H54 (cell line): Measurements from ENCODE around the gene PARP6.

ENCODE experiments used
- DNase-seq: peaks from one replicate; pipeline ENCODE4 v3.0.0; 2011; ENCODE audit warnings: low spot score, mixed read lengths; ENCODE audit not compliant: insufficient read length
- FAIRE-seq: peaks from 3 replicates; lab custom pipeline; 2011; peaks lifted over from hg19 to GRCh38; lab: Jason Lieb, UNC
- POLR2A ChIP-seq: IDR thresholded peaks from 2 replicates; pipeline ENCODE4 v1.6.1; 2011; ENCODE audit warnings: low read depth, mild to moderate bottlenecking, low read length

Gene PARP6

DNA sequence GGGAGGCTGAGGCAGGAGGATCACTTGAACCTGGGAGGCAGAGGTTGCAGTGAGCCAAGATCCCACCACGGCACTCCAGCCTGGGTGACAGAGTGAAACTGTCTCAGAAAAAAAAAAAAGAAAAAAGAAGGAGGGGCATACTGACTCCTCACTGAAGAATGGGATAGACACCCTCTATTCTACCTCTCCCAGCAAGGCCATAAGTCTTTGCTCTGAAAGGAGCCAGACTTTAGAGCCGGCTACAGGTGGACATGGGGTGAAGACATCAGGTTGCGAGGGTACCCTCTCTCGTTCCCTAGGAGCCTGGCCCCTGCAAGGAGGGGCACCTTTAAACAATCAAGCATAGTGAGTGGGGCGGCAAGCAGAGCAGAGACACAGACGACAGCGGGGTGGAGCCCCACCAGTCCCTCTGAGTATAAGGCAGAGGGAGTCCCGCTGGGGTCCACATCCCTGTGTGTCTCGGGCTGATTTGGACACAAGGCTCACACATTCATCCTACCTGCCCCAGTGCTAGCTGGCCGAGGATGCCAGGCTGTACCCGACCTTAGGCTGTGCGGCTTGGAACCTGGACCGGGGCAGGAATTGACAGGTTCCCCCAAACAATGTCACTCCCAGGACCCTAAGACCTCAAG is 75.8 kb downstream of the PARP6 start:
- DNase-seq (no peak), FAIRE-seq (no peak)
- no peak for TF ChIP-seq POLR2A

DNA sequence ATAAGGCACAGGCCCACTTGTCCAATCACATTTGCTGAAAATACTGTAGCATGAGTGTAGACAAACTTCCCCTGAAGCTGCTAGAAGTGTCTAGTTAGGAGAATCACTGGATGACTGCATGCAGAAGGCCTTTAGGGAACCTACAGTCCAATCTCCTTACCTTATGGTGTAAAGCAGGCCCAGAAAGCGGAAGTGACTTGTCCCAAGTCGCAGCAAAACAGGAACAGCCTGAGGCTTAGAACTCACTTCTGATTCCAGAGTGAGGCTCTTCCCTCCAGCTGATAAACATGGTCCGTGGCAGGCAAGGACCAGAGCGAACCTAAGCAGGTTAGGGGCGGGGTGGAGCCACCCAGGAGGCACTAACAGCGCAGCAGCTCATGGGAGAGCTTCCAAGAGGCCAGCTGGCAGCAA is 77.2 kb downstream of the PARP6 start:
- no peak for FAIRE-seq
- DNase-seq, result no peak
- TF ChIP-seq POLR2A, result no peak

DNA sequence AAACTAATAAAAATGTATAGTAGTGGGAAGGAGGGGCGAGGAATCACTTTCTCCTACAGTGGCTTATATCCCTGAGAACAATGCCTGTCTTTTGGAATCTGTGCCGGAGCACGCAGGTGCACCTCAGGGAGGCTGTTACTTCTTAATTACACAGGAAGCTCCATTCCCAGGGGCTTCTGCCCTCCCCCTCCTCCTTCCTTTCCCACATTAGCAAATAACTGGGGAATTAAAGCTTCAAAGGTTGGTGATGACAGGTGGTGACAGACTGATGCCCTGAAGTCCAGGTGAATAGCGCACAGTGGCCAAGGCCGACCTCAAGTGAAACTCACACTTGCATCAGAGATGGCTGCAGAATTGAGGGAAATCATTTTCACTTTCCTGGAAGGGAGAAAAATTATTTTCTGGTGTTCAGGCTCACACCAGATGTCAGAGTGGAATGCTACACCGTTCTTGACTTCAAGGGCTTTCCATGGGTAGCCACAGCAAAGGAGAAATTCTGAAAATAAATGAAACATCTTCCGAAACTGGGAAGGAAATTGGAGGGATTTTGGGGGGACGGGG is 78.4 kb downstream of the PARP6 start:
- TF ChIP-seq POLR2A, result no peak
- FAIRE-seq (no peak), DNase-seq (no peak)

DNA sequence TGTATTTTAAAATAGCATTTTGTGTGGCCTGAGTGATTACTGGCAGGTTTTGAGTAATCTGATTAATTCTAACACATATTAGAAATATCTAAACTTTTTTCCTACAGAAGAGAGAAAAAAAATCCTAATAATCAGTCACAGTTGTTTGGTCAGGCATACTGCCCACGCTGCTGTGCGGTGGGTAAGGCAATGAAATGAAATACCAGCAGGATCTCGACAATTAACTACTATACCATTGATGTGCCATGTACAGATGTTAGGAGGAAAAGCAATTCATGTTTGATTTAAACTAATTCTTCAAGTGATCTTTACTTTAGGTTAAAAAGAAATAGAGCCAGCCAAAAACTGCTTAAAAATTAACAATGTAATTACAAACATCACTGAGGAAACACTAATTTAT is 79.9 kb downstream of the PARP6 start:
- FAIRE-seq (no peak), DNase-seq (no peak)

More for the DNA sequence above, 79.9 kb downstream of the PARP6 start:
- no peak for TF ChIP-seq POLR2A
